SIG-M5 (cell line): ENCODE measurements around the gene ZMYND8.
"Not testable (repeated sequence)": the region's sequence is repeated elsewhere in the genome, so short reads cannot be mapped to it uniquely, and the experiment has no call there.

ENCODE experiments used
- DNase-seq: peaks from one replicate; lab custom pipeline; 2025; lab: John Stamatoyannopoulos, UW

ZMYND8 gene

GRCh38 chr20:47246061-47246777, 110.3 kb downstream of the ZMYND8 start:
- DNase-seq = no peak

- DNase-seq = not testable (repeated sequence)
Observed at GRCh38 chr20:47245166-47245565, 111.3 kb downstream of the ZMYND8 start.

GRCh38 chr20:47244451-47244850, 112.0 kb downstream of the ZMYND8 start:
- no peak for DNase-seq

- DNase-seq = no peak
Observed at GRCh38 chr20:47243532-47244305, 112.8 kb downstream of the ZMYND8 start.

- DNase-seq = no peak
Observed at GRCh38 chr20:47243003-47243402, 113.5 kb downstream of the ZMYND8 start.

GRCh38 chr20:47241345-47241781, 115.1 kb downstream of the ZMYND8 start:
- DNase-seq = no peak

GRCh38 chr20:47240096-47240495, 116.4 kb downstream of the ZMYND8 start:
- DNase-seq = not testable (repeated sequence)

GRCh38 chr20:47239719-47240067, 116.8 kb downstream of the ZMYND8 start:
- DNase-seq = no peak

GRCh38 chr20:47238780-47239718, 117.5 kb downstream of the ZMYND8 start:
- DNase-seq = no peak

- no peak for DNase-seq
Observed at GRCh38 chr20:47237715-47238114, 118.8 kb downstream of the ZMYND8 start.

- no peak for DNase-seq
Observed at GRCh38 chr20:47236639-47236900, 119.9 kb downstream of the ZMYND8 start.

- no peak for DNase-seq
Observed at GRCh38 chr20:47235853-47236638, 120.5 kb downstream of the ZMYND8 start.

- no peak for DNase-seq
Observed at GRCh38 chr20:47235111-47235510, 121.4 kb downstream of the ZMYND8 start.

GRCh38 chr20:47233333-47234188, 122.9 kb downstream of the ZMYND8 start:
- no peak for DNase-seq

- DNase-seq = no peak
Observed at GRCh38 chr20:47232518-47232917, 124.0 kb downstream of the ZMYND8 start.

- DNase-seq = no peak
Observed at GRCh38 chr20:47231382-47232039, 125.0 kb downstream of the ZMYND8 start.

GRCh38 chr20:47230811-47231256, 125.7 kb downstream of the ZMYND8 start:
- no peak for DNase-seq

- DNase-seq = no peak
Observed at GRCh38 chr20:47228654-47229053, 127.8 kb downstream of the ZMYND8 start.

GRCh38 chr20:47227576-47227975, 128.9 kb downstream of the ZMYND8 start:
- no peak for DNase-seq

GRCh38 chr20:47227119-47227518, 129.4 kb downstream of the ZMYND8 start:
- DNase-seq = no peak
